Pons (tissue), 1 donor: Measurements from ENCODE around the gene NR2F1-AS1.

Source experiments
- DNase-seq: peaks from one replicate; pipeline ENCODE4 v3.0.0-alpha.2; 2016; ENCODE audit warnings: low spot score

Gene NR2F1-AS1

GRCh38 chr5:93603078-93603792 is 22.2 kb upstream of the NR2F1-AS1 start:
- no peak for DNase-seq

DNA sequence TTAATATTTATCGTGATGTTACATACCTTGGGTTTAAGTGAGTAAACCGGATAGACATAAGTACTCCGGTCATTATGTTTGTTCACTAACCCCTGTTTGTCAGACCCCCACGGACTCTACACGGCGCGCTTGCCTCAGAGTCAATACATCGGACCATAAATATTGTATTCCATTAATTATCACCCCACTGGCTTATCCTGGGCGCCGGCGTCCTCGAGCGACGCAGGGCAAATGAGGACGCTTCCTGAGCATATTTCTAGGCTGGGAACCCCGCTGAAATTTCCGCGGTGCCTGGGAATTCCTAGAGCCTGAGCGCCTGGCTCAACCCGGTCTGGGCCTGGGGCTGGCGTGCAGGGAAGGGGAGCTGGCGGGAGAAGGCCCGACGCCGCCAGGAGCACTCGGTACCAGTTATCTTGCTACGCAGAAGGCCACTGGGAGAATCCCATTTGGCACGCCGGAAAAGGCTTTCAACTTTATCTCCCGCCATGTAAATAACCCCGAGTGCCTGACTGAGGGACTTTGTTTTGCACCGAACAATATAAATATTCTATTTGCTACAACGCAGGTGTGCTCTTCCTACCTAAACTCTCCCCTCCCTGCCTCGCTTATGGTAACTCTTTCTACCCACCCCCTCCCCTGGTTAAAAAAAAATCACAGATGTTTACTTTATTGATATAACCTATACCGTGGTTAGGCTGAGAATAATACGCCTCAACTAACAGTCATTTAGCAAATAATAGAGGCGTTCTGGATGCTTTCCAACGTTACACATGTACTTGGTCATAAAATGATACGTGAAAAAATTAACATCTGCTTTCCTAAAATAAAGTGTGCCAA is 21.4 kb upstream of the NR2F1-AS1 start:
- no peak for DNase-seq

GRCh38 chr5:93601802-93602155 is 20.8 kb upstream of the NR2F1-AS1 start:
- DNase-seq, result no peak

GRCh38 chr5:93601071-93601801 is 20.2 kb upstream of the NR2F1-AS1 start:
- no peak for DNase-seq

- no peak for DNase-seq
These were observed 19.5 kb upstream of the NR2F1-AS1 start for GRCh38 chr5:93600409-93601070.

DNA sequence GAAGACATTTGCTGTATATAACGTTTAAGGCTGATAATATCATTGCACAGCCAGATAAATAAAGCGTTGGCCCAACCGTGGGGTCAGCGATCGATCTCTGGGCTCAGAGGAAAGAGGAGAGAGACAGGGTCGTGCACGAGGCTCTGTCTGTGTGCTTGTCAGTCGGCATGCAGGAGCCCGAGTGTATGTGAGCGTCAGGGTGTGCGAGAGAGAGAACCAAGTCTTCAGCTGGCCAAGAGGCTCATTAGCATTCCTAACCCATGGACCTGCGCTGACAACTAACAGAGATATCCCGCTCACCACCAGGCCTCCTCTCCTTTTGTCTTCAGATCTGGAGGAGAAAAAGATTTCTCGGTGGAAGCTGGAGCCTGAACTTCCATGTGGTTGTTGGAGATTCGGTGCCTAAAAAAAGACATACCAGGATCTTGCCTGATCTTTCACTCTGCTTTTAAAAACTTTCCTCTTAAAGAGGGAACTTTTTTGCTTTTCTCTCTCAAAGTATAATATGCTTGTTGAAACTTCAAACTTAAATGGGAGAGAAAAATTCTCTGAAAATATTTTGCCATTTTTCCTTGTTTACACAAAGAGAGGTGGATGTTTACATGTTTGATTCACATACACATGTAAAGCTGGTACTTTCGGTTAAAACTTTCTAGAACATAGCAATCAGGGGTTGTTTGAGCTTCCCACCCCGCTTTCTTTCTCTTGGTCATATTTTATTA is 18.5 kb upstream of the NR2F1-AS1 start:
- DNase-seq, result no peak

DNA sequence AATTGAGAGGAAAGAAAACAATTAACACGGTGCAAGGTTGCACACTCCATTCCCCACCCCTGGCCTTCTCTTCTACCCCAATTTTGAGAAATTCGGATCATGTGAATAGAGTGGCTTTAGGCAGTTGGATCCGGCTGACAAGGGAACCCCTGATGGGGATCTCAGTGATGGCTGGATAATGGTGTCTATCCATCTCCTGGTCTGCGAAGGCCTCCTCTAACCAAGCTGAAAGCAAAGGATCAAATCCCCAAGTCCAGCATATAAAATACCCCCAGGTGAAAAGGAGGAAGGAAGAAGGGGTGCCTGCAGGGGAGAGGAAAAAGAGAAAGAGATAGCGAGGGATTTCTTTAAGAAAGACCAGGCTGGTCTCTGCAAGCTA is 18.0 kb upstream of the NR2F1-AS1 start:
- no peak for DNase-seq

DNA sequence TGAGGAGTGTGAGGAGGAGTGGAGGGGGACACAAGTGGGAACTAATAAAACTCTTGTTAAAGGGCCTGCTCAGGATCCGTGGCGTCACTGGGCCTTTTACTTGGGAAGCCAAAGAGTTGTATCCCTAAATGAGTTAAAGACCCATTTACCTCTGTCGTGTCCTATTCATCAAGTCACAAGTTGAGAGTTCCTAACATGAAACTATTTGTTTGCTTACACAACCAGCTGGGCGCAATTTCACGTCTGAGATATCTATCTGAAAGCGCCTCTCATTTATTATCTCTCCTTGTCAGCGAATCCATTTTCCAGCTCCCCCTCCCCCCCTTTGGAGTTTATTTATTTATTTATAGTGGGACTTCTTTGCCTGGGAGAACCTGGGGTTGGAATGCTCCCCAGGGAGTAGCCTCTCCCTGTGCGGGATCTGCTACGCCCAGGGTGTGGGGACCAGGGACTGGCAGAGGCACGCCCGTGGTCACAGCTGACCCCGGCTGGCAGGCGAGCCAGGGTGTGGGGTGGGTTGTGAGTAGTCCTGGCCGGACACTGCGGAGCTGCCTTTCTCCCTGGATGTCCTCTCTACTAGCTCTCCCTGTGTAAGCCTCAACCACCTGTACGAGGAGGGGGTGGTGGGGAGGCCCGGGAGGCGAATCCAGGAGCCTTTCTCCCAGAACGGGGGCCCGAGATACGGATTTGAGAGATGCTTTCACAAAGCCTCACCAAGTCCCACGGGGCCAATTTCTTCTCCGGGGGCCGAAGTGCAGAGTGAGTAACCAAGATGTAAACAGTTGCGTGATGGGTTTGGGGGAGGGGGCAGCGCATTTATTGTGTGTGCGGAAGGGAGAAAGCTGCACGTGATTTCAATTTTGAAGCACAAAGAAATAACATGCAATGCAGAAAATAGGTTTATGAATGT is 17.3 kb upstream of the NR2F1-AS1 start:
- no peak for DNase-seq

- DNase-seq, result no peak
These were observed 15.9 kb upstream of the NR2F1-AS1 start for GRCh38 chr5:93596676-93597490.

DNA sequence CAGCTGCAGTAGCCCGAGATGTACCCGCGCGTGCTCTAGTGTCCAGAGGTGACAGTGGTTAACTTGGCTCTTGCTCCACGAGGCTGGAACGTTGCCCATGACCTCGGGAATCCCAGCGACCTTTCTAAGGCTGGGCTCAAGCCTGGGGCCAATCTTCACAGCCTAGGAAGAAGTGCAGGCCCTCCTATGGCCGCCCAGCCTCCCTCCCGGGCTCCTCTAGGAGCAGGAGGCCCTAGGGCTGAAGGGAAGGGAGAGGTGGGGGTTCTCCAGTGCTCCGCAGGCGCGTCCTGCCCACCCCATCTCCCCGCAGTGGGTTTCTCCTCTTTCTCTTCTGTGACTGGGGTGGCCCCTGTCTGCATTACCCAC is 15.3 kb upstream of the NR2F1-AS1 start:
- DNase-seq, result no peak

GRCh38 chr5:93595420-93596147 is 14.6 kb upstream of the NR2F1-AS1 start:
- no peak for DNase-seq

DNA sequence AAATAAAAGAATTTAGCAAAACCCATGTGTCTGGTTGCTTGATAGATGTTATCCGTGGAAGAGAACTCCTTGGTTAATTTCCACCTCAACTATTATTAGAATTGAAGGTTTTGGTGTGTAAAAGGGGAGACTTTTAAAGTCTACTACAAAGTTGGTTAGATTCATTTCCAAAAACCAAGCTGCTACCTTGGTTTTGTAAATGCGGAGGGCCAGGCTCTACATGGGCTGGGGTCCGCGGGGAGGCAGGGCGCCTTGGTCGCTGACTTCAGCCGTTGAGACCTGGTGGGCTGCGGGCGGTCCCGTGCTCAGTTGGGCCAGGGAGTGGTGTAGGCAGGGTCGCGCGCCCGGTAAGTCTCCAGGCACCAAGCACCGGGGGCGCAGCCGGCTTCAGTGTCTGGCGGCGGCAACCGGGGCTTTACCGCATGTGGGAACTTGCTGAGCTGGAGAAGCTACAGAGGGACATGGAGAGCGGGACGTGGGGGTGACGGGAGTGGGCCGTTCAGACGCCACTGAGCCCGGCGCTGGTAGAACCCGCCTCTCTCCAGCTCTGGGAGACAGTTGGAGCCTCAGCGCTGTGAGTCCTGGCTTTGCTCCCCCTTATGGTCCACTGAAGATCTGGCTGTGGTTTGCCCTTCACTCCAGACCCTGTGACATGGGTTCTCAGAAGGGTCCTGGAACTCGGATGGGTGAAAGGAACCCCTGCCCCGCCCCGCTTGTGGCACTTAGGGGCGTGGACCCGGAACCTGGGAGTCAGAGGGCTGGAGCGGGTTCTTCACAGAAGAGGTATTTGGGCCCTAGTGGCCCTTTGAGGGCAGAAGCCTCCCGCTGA is 13.8 kb upstream of the NR2F1-AS1 start:
- no peak for DNase-seq

DNA sequence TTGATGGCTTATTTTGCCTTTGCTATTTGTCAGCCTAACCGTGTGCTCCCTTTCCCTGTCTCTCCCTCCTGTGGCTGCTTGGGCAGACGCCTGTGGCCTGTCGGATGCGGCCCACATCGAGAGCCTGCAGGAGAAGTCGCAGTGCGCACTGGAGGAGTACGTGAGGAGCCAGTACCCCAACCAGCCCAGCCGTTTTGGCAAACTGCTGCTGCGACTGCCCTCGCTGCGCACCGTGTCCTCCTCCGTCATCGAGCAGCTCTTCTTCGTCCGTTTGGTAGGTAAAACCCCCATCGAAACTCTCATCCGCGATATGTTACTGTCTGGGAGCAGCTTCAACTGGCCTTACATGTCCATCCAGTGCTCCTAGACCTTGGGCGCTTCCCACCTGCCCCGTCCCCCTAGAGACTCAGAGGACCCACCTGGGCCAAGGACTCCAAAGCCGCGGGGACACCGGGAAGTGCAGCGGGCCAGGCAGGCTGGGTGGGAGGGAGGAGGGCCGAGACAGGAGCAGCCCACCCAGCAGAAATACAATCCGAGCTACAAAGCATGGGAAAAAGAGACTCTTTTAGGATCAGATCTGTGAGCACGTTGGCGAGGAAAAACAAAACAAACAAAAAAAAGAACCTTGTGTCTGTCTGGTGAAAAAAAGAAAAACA is 12.6 kb upstream of the NR2F1-AS1 start:
- DNase-seq, result no peak

DNA sequence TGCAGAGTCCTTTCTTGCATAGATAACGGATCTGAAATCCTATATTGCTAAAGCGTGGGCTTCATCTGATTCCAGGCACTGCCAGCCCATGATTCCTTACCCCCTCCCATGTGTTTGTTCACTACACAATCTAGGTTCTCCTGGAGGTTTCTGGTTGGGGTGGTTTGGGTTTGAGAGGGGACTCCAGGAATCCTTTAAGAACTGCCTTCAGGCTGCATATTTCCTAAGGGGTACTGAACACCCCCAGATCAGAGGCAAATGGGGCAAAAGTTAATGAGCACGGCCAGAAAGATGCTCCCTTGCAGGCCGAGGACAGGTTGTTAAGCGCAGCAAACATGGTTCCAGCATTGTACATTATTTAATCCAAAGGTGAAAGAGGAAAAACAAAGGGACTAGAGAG is 11.9 kb upstream of the NR2F1-AS1 start:
- DNase-seq, result no peak

- no peak for DNase-seq
These were observed 10.4 kb upstream of the NR2F1-AS1 start for GRCh38 chr5:93591323-93591945.

DNA sequence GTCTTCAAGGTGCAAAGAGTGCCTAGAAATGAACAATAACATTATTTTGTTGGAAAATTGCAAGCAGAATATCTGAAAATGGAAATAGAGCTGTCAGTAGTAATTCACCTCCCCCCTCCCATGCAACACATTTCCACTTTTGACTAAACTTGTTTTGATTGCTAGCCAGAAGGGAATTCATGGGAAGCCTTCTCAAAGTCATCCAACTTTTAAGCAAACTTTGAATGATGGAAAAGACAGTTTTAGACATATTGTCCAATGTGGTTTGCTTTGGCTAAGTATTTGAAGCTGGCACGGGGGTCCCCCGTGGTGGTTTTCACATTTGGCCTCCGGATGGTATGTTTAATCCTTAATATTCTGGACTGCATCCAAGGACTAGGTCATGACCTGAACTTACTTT is 9.5 kb upstream of the NR2F1-AS1 start:
- no peak for DNase-seq

GRCh38 chr5:93589829-93590215 is 8.8 kb upstream of the NR2F1-AS1 start:
- DNase-seq, result no peak
